GM19452 (cell line): Measurements from ENCODE around the gene CACNB1.

Experiments used
- ATAC-seq: cut with Tn5 transposase; IDR thresholded peaks from one replicate; pipeline ENCODE4 v1.9.1; 2021; ENCODE audit not compliant: unreplicated experiment

CACNB1 gene

DNA sequence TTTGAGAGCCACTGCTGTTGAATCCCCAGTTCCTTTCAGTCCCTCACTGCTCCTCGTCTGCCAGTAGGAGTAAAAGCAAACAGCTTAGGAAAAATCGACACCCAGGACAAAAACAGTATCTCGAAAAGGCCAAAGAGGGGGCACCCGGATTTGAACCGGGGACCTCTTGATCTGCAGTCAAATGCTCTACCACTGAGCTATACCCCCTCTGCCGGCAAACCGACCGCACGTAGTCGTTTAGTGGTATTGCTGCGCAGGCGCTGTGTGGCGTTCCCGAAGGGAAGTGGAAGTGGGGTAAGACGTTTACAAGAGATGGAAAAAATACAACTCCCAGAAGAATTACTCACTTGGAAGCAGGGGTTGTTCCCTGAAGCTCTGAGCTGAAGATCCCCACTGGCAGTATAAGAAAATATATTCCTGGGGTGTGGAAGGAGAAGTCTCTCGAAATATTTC is 43.8 kb downstream of the CACNB1 start:
- ATAC-seq = peak; percentile 50

DNA sequence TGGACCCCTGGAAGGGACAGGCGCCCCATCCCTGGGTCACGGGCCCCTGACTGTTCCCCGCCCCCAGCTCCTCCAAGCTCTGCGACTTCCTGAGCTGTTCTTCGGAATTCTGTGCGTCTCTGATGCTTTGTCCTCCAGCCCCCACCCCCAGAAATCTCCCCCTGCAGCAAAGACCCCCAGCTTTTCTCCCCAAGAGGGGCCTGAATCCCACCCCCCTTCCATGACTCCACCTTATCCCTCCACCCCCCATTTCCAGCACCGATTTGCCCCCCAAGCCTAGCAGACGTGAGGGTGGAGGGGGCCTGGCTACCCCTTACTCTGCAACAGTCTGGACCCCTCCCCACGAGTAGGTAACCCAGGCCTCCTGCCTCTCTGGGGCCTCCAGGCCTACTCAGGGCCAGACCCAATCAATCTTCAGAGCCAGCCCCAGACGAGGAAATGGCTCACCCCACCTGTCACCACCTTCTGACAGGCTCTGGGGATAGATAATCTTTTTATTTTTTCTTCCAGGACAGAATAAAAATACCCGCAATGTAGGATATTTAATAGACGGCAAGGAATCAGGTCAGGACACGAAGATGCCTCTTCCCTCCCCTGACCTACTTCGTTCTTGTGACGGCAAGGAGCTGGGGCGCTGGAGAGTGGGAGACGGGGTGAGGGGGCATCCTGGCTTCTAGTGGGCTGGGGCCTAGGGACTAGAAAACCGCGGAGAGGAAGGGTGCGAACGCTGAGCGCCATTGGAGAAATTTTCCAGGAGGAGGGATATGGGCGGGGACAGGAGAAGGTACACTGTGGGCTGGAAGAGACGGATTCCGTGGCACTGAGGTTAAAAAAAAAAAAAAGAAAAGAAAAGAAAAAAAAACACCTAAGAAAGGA is 45.3 kb downstream of the CACNB1 start:
- no peak for ATAC-seq

DNA sequence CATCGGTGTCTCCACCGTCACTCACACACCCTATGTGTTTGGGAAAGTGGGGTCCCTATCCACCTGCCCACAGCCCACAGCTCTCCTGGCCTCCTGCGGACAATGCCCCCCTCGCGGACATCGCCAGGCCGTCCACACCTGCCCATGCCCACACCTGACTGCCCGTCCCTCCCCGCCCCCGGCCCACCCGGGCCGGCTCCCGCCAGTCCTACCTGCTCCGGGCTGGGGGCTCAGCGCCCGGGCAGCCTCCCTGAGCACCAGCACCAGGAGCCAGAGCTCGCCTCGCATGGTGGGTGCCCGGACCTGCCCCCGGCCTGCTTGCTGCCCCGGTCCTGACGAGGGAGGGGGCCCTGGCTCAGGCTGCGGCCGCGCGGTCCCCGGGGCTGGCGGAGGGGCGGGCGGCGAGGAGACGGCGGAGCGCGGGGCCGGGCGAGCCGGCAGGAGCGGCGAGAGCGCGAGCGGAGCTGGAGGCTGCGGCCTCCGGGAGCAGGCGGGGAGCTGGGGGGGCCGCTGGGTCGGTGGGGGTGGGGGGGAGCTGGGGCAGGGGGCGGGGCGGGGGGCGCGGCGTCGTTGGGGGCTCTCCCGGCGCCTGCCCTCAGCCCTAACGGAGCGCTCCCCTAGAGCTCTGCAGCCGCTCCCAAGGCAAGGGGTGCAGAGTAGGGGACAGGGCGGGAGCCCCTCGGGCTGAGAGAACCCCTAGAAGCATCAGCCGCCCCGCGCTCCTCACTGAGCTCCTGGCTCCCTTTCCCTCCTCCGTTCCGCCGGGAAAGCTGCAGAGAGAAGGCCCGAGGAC is 46.1 kb downstream of the CACNB1 start, which contains the start of gene PLXDC1:
Gene PLXDC1, minus strand, starts transcription at position 488 of the 793 bp plus-strand sequence. Its CDS starts 200 bp downstream, at position 288.
- no peak for ATAC-seq

DNA sequence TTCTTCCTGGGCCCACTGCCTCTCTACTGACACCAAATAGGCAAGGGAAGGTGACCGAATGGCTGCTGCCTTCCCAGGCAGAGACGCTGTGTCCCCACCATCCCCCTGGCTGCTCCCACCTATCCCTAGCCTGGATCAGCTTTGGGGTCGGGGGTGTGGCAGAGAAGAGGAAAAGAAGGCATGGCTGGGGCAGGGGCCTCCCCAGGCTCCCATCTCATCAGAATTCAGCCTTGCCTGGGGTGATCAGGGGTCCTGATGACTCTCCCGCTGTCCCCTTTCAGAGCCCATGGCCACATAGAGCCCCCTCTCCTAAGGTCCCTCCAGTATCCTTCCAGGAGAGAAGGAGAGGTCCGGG is 46.7 kb downstream of the CACNB1 start:
- ATAC-seq = no peak

DNA sequence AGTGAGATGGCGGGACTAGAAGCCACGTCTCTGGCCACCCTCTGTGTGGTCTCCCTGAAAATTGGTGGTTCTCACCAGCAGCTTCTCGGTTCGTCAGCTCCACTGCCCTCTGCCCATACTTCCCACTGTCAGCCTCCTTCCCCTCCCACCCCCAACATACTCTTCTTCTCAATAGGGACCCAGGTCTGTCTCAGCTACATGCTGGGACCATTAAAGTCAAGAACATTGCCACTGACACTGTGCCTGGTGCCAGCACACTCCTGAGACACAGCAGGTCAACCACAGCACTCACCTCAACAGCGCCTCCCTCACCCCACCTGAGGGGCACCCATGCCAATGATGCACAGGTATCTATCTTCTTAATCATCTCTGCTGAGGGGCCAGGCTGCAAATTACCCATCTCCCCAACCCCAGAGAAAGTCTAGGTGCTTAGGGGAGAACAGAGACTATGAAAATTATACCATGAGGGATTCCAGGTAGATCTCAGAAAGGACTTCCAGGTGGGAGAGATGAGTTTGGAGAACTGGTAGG is 47.3 kb downstream of the CACNB1 start:
- ATAC-seq = no peak

DNA sequence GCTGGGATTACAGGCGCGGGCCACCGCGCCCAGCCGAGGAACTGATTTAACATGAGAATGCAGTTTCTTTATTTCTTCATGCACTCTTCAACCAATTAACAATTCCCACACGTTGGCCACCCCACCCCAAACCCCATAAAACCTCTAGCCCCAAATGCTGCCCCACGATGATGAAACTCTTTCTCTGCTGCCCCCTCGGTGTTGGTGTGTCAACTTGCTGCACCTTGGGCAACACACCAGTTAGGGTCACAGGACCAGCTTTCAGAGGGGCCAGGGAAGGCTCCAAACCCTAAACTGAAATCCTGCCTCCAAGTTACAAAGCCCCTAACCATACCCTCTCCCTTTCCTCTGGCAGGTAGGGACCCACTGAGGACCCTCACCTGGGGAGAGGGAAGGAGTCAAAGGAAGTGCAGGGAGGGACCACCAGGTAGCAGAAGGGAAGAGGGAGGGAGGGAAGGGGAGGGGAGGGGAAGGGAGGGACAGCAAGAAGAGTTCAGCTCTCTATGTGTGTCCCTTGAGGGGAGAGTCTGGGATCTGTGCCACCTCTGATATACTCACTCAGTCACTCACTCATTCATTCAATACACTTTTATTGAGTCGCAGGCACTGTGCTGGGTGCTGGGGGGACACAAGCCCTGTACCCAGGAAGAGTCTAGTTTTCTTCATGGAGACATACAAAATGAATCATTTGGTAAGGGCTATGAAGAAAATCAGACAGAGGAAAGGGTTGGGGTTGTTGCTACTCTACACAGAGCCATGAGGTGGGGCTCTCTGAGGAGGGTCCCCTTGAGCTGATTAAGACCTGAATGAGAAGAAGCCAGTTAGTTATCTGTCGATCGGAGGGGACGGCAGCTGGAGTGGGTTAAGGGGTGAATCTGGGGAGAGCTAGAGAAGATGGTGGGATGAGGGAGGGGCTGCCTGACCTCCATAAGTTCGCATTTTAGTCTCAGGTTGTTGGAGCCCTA is 50.0 kb downstream of the CACNB1 start:
- no peak for ATAC-seq

DNA sequence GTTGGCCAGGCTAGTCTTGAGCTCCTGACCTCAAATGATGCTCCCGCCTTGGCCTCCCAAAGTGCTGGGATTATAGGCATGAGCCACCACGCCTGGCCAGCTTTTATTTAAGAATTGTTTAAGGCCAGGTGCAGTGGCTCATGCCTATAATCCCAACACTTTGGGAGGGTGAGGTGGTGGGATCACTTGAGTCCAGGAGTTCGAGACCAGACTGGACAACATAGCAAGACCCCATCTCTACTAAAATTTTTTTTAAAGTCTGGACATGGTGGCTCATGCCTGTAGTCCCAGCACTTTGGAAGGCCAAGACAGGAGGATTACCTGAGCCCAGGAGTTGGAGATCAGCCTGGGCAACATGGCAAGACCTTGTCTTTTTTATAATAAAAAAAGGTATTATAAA is 51.2 kb downstream of the CACNB1 start:
- no peak for ATAC-seq

DNA sequence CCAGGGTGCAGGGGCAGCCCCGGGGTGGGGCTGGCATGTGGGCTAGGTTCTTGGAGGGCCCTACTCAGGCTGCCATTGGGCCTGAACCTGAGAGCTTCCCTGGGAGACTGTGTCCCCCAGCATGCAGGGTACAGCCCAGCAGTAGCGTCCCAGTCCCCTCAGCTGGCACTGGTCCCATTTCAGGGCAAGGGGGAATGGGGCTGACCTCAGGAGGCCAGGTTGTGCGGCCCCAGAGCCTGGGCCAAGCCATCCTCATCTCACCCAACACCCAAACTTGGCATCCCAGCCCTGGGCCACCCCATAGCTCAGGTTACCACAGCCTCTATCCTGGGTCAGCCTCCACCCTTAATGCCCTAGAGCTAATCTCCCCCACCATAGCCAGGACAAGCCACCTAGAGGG is 52.3 kb downstream of the CACNB1 start:
- ATAC-seq = no peak

DNA sequence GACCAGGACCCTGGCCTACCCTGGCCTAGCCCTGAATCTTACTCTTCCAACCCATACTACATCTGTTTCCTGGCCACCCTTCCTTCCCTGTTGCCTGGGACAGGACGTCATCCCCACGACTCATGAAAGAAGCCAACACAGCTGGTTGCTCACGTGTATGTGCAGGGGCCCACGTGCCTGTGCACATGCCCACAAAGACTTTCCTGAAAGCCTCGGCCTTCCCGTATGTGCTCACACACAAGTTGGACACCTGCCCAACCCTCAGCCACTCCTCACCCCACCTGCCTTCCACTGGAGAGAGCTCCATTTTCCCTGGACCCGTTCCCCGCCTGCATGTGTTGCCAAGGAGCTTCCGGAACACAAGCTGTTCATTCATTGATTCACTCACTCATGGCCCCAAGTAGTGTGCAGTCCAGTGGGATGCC is 53.0 kb downstream of the CACNB1 start:
- ATAC-seq = no peak

DNA sequence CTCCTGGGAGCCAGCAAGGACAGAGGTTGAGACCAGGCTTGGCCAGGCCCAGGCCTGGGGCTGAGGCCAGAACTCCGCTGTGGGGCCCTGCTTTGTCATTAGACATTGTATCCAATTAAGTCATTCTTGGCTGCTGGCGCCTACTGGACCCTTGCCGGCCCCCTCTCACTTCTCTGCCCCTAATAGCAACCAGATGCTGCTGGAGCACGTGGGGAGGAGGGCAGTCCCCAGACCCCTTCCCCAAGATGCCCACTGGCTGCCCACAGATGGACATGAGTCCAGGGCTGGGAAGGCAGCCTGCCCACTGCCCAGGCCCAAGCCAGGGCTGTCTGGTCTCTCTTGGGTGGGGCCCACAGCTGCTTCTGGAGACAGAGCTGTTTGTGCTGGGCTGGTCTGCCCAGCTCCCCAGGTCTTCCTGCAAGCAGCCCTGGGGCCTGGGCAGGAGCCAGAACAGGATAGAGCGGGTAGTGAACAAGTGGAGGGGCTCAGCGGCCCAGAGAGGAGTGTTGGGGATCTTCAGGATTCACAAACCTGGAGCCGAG is 53.8 kb downstream of the CACNB1 start:
- no peak for ATAC-seq

DNA sequence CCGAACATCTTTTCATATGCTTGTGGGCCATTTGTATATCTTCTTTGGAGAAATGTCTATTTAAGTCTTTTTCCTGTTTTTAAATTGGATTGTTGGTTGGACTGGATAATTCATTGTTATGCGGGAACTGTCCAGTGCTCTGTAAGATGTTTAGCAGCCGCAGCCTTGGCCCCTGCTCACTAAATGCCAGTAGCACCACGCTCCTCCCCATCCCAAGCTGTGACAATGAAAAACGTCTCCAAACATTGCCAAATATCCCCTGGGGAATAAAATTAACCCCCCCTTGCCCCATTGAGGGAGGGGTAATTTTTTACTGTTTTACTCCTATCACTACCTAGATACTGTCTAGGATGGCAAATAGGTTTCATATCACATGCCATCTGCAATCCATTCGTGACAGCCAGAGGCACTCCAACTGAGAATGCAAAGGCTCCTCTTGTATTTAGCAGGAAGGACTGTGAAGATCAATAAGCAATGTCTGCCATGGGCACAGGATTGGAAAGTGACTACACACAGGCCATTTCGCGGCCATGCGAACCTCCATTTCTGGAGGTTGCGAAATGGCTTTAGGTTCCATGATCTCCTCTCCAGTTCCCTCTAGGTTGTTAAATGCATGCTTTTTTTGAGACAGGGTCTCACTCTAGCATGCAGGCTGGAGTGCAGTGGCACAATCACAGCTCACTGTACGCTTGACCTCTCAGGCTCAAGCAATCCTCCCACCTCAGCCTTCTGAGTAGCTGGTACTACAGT is 55.4 kb downstream of the CACNB1 start:
- no peak for ATAC-seq

DNA sequence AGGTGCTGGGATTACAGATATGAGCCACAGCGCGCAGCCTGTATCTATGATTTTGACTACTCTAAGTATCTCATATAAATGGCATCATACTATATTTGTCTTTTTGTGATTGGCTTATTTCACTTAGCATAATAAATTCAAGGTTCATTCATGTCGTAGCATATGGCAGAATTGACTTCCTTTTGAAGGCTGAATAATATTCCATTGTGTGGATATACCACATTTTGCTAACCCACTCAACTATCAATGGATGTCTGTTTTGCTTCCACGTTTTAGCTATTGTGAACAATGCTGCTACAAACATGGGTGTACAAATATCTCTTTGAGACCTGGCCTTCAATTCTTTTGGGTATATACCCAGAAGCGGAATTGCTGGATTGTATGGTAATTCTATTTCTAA is 56.2 kb downstream of the CACNB1 start:
- no peak for ATAC-seq

DNA sequence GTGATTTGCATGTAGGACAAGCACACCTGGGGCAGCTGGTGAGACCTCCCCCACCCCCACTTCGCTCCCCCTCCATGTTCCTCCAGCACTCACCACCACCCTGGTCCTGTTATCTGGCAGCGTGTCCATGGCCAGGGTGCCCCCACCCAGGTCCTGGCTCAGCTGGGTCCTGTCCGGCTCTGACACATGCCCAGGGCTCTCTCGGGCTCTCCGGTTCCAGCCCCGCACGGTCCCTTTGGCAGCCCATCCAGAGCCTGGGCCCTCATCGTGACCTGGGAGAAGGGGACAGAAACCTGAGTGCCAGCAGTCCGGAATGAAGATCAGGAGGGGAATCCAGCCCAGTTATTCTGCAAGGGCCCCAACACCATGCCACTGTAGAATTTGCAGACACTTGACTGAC is 57.9 kb downstream of the CACNB1 start:
- no peak for ATAC-seq

DNA sequence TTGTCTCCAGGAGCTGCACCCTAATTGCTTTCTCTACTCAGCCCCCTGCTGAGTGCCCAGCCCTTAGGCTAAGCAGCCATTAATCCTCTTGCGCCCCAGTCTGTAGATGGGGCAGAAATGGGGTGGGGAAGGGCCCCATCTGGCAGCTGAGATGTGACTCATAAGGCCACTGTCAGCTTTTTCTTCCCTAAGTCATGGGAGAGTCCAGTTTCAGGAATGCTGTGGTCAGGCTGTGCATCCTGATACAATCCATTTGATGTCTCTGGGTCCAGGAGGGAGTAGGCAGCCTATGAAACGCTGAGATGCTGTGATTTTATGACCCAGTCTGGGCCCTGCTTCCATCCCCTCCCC is 58.3 kb downstream of the CACNB1 start:
- ATAC-seq = no peak

DNA sequence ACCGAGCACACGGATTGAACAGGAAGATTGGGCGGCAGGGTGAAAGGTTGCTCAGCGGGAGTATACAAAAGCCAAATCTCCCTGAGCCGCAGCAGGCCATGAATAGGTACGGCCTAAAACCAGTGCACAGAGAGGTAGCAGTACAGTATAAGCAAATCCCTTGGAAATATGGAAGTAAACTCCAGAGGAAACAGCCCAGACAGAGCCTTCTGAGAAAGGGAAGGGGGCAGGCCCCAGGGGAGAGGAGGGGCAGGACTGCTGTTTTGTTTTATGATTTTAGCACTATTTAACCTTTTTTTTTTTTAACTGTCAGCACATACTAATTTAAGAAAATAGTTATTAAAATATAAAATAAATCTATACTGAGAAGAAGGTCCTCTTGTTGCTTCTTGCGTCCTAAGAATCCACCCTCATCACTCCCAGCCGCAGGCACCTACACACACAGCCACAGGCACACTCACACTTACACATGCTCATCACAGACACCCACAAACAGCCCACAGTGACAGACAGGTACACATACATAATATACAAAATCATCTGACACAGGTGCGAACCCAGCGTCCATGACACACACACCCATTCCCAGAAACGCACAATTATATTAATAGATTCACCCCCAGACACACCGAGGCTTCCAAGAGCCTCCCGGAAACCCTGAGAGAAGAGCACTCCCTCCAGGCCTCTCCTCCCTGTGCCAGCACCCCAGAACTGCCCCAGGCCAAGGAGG is 58.9 kb downstream of the CACNB1 start:
- ATAC-seq = no peak

DNA sequence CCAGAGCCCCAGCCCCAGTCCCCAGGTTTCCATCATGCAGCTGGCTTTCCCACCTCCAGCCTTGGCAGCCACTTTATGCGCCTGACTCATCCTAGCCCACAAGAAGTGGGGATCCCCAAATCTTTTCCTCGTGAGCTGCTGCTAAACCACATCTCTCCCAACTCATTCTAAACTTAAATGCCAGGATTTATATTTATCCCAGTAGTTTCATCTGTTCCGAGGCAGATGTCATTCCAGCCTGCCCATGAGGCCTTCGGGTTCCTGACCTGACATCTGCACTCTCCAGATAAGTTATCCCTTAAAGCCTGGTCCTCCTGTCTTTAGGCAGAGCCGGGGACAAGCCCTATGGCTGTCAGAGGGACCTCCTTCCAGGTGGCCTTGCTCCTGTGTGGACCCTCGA is 62.6 kb downstream of the CACNB1 start:
- ATAC-seq = no peak

DNA sequence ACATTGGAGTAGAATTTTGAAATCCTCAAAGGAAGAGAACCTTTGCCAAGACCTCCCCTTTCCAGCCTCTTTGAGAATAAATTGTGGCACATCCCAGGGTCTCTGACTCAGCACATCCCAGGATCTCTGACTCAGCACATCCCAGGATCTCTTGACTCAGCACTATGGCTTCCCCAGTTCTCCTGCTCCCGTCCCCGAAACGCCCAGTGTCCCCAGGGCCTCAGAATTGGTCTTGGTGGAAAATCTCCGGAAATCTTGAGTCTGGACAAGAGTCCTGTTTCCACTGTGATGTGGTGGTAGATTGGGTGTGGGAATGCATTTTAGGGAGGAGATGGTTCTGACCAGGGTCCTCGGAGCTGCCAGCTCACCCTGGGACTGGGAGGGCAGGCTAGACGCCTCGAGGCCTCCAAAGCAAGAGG is 65.3 kb downstream of the CACNB1 start:
- no peak for ATAC-seq

DNA sequence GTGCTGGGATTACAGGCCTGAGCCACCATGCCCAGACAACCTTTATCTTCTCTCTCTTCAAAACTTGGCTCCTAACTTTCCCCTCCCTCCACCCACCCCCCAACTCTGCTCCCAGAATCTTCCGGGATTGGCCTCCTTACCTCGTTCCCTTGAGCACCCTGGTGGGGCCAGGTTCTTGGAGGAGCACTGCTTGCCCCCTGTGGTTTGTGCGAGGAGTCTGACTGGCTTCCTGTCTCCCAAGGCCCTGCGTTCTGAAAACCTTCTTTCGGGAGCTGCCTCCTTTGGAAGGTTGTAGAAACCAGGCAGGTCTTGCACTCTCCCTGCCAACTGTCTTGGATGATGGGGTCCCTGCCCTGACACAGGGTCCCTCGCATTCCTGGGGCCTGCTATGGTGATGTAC is 65.9 kb downstream of the CACNB1 start:
- no peak for ATAC-seq

DNA sequence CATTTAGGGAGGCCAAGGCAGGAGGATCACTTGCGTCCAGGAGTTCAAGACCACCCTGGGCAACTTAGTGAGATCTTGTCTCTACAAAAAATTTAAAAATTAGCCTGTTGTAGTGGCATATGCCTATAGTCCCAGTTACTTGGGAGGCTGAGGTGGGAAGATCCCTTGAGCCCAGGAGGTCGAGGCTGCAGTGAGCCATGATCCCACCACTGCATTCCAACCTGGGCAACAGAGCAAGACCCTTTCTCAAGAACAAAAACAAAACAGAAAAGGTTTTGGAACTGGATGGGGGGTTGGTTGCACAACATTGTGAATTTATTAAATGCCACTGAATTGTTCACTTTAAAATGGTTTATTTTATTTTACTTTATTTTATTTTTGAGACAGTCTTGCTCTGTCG is 67.3 kb downstream of the CACNB1 start:
- ATAC-seq = no peak
